HepG2 (cell line): ENCODE results near the gene TANC1. TPM values are rescaled to one million over a fixed set of nuclear protein-coding genes. Genes with fewer than 3 reads are reported as not detected.

Experiments used
- ATAC-seq: fragments of 200-7000 bp; cut with Tn5 transposase; 3 replicates; pipeline ENCODE4 v1.9.1; 2020; ENCODE audit warnings: mild to moderate bottlenecking, moderate library complexity
- BruUV-seq: library from RNA; stranded (reverse); fragments of 400-500 nt; replicated peaks from 2 replicates; lab custom pipeline; 2021; lab: Mats Ljungman, UMichigan
- CTCF ChIA-PET: fragments of 300-600 bp; formaldehyde crosslinking; extraction: SDS; loops from one replicate; lab custom pipeline; 2021; ENCODE audit warnings: low total read pairs, inconsistent platforms, low intra/inter-chr PET ratio; lab: Yijun Ruan, JAX
- POLR2A ChIA-PET: fragments of 350-600 bp; sonication (Branson Sonifier 250); formaldehyde crosslinking; loops from one replicate; lab custom pipeline; 2020; ENCODE audit warnings: antibody characterized with exemption, inconsistent platforms; lab: Yijun Ruan, JAX
- DNase-seq: peaks from one replicate; pipeline ENCODE4 v3.0.0-alpha.2; 2015; ENCODE audit warnings: low spot score
- FAIRE-seq: peaks from 3 replicates; lab custom pipeline; 2011; peaks lifted over from hg19 to GRCh38; lab: Jason Lieb, UNC
- H2AFZ ChIP-seq: one replicate; pipeline ENCODE4 v1.6.1; 2011; ENCODE audit warnings: low read length, inconsistent platforms
- H3K27ac ChIP-seq: fragments of 300-600 bp; 3 replicates; pipeline ENCODE4 v1.8.0; 2011; ENCODE audit warnings: mixed run types, mild to moderate bottlenecking, mixed read lengths, low read length, inconsistent platforms; ENCODE audit not compliant: insufficient read depth; ENCODE audit errors: extremely low read length
- H3K27me3 ChIP-seq, 2 experiments: fragments of 200-600 bp in 1 of 2; 2 replicates in 1 of 2; 3 replicates in 1 of 2; pipeline versions ENCODE4 v1.6.0 to v1.8.0; 2011; ENCODE audit warnings: low read length in 2 of 2, mild to moderate bottlenecking in 2 of 2, moderate library complexity in 2 of 2, inconsistent platforms in 1 of 2; ENCODE audit not compliant: insufficient read depth in 2 of 2, control insufficient read depth in 1 of 2
- H3K36me3 ChIP-seq, 2 experiments: fragments of 200-600 bp in 1 of 2; replicated peaks in 1 of 2; 2 replicates in 1 of 2; 3 replicates in 1 of 2; pipeline versions ENCODE4 v1.5.1 to v1.8.0; 2011; ENCODE audit warnings: low read length in 2 of 2, inconsistent platforms in 1 of 2; ENCODE audit not compliant: insufficient read depth in 2 of 2, control insufficient read depth in 1 of 2
- H3K4me1 ChIP-seq: 2 replicates; pipeline ENCODE4 v1.5.1; 2012; ENCODE audit warnings: low read length, inconsistent platforms; ENCODE audit not compliant: insufficient read depth
- H3K4me2 ChIP-seq: 2 replicates; pipeline ENCODE4 v1.6.0; 2011; ENCODE audit warnings: low read depth, low read length, inconsistent platforms
- H3K4me3 ChIP-seq, 3 experiments: fragments of 200-600 bp in 1 of 3; sonication (generic), shearing (Covaris generic) in 1 of 3; replicated peaks in 1 of 3; 2 replicates each; pipeline ENCODE4 v1.5.1; 2011 to 2016; ENCODE audit warnings: low read length in 3 of 3, inconsistent platforms in 2 of 3, low read depth in 2 of 3, mild to moderate bottlenecking in 2 of 3, control low read depth in 1 of 3, mixed read lengths in 1 of 3; ENCODE audit not compliant: insufficient read depth in 1 of 3
- H3K79me2 ChIP-seq: one replicate; pipeline ENCODE4 v1.6.1; 2011; ENCODE audit warnings: low read length, inconsistent platforms; ENCODE audit not compliant: insufficient read depth
- H3K9ac ChIP-seq: 2 replicates; pipeline ENCODE4 v1.6.0; 2011; ENCODE audit warnings: mild to moderate bottlenecking, low read depth, low read length, inconsistent platforms; ENCODE audit not compliant: insufficient read depth
- H3K9me3 ChIP-seq: 2 replicates; pipeline ENCODE4 v1.5.1; 2012; ENCODE audit warnings: mild to moderate bottlenecking, low read length
- H4K20me1 ChIP-seq: 2 replicates; pipeline ENCODE4 v1.6.0; 2011; ENCODE audit warnings: inconsistent platforms, mild to moderate bottlenecking, low read length, moderate library complexity; ENCODE audit not compliant: insufficient read depth
- ARNT2 ChIP-seq: sonication (generic); formaldehyde crosslinking; IDR thresholded peaks from 2 replicates; pipeline ENCODE4 v1.8.0; 2022; ENCODE audit warnings: mild to moderate bottlenecking, low read depth, missing genetic modification reagents, moderate library complexity
- ASH2L ChIP-seq: fragments of 300-600, 200-600 bp; sonication (generic); IDR thresholded peaks from 2 replicates; pipeline ENCODE4 v1.7.0; 2017; ENCODE audit warnings: low read depth, mild to moderate bottlenecking, moderate library complexity, mixed read lengths, low read length; ENCODE audit not compliant: insufficient read length
- EHMT2 ChIP-seq: fragments of 200-600 bp; sonication (generic); IDR thresholded peaks from 2 replicates; pipeline ENCODE4 v1.7.0; 2017; ENCODE audit warnings: antibody characterized with exemption, low read depth, low read length, borderline replicate concordance
- ELF4 ChIP-seq: sonication (generic); formaldehyde crosslinking; IDR thresholded peaks from 2 replicates; pipeline ENCODE4 v1.5.0; 2020; ENCODE audit warnings: missing genetic modification reagents, mild to moderate bottlenecking, moderate library complexity, borderline replicate concordance
- FOXA3 ChIP-seq: IDR thresholded peaks from 2 replicates; pipeline ENCODE4 v1.6.1; 2016; ENCODE audit warnings: missing genetic modification reagents, missing compliant biosample characterization
- FOXK2 ChIP-seq: fragments of 450-650 bp; IDR thresholded peaks from 2 replicates; pipeline ENCODE4 v1.6.1; 2016
- MTF1 ChIP-seq: sonication (generic); formaldehyde crosslinking; IDR thresholded peaks from 2 replicates; pipeline ENCODE4 v1.5.0; 2020; ENCODE audit warnings: missing genetic modification reagents
- SOX6 ChIP-seq, 2 experiments: fragments of 450-650 bp in 1 of 2; sonication (generic) in 1 of 2; formaldehyde crosslinking in 1 of 2; IDR thresholded peaks; 2 replicates each; pipeline versions ENCODE4 v1.4.0 to v1.6.1; 2017 to 2020; ENCODE audit warnings: antibody characterized with exemption in 1 of 2, mild to moderate bottlenecking in 1 of 2, missing genetic modification reagents in 1 of 2
- SRY ChIP-seq: sonication (generic); formaldehyde crosslinking; IDR thresholded peaks from 2 replicates; pipeline ENCODE4 v1.8.0; 2022; ENCODE audit warnings: mild to moderate bottlenecking, missing genetic modification reagents
- TBX3 ChIP-seq: fragments of 450-650 bp; IDR thresholded peaks from 2 replicates; pipeline ENCODE4 v1.6.1; 2017; ENCODE audit warnings: antibody characterized with exemption, mild to moderate bottlenecking, inconsistent platforms, borderline replicate concordance
- TSC22D2 ChIP-seq: sonication (generic); formaldehyde crosslinking; IDR thresholded peaks from 2 replicates; pipeline ENCODE4 v1.5.1; 2020; ENCODE audit warnings: missing genetic modification reagents, mild to moderate bottlenecking, borderline replicate concordance
- ZMAT3 ChIP-seq: sonication (generic); formaldehyde crosslinking; conservative IDR thresholded peaks from 2 replicates; pipeline ENCODE4 v1.7.0; 2021; ENCODE audit warnings: missing genetic modification reagents
- ZNF749 ChIP-seq: sonication (generic); formaldehyde crosslinking; IDR thresholded peaks from 2 replicates; pipeline ENCODE4 v1.8.0; 2022; ENCODE audit warnings: mild to moderate bottlenecking, missing genetic modification reagents, moderate library complexity, borderline replicate concordance
- WGBS: methylation state at CpG from one replicate; pipeline ENCODE4 v1.1.6; 2017; ENCODE audit warnings: low lambda C conversion rate; 5-methylcytosine and 5-hydroxymethylcytosine counted together
- in situ Hi-C: cut with HindIII; loops from 2 replicates; pipeline ENCODE4 v1.10.0; 2017; ENCODE audit warnings: low pct_unique_long_range_greater_than_20kb; ENCODE audit not compliant: extremely low pct_ligation_motif_present
- intact Hi-C: fragments of 100-400 bp; cut with micrococcal nuclease; formaldehyde crosslinking; loops from one replicate; pipeline ENCODE4 v1.10.0; 2022; ENCODE audit not compliant: unreplicated experiment
- polyA plus RNA-seq, 8 experiments: library from polyadenylated mRNA; depleted of rRNA in 3 of 8; stranded (reverse) in 7 of 8; unstranded in 1 of 8; fragments of >200 nt; fragmentation: Illumina TruSeq in 4 of 8; extraction: Trizol in 4 of 8; gene quantifications; 2 replicates each; pipeline versions ENCODE4 v1.2.1 to v1.2.3, GENCODE V29; 2011 to 2016; ENCODE audit warnings: low read depth in 4 of 8, missing spikeins in 1 of 8, mixed read lengths in 1 of 8; ENCODE audit not compliant: insufficient read depth in 1 of 8
- total RNA-seq, 5 experiments: library from RNA; depleted of rRNA; stranded (reverse); fragments of >200 nt; fragmentation: Illumina TruSeq; extraction: Trizol; gene quantifications; 2 replicates each; pipeline ENCODE4 v1.2.3, GENCODE V29; 2016; ENCODE audit warnings: low read depth in 1 of 5
- TF ChIP-seq, protein P1 (sequence below): sonication (generic); formaldehyde crosslinking; IDR thresholded peaks from 2 replicates; pipeline ENCODE4 v1.4.0; 2020; ENCODE audit warnings: missing genetic modification reagents, borderline replicate concordance
- TF ChIP-seq, protein P2 (sequence below): IDR thresholded peaks from 2 replicates; pipeline ENCODE4 v1.6.1; 2016; ENCODE audit warnings: missing compliant biosample characterization, missing genetic modification reagents, borderline replicate concordance
- TF ChIP-seq, protein P3 (sequence below): sonication (generic); formaldehyde crosslinking; IDR thresholded peaks from 2 replicates; pipeline ENCODE4 v1.4.0; 2020; ENCODE audit warnings: mild to moderate bottlenecking, missing genetic modification reagents
- TF ChIP-seq, protein P4 (sequence below): sonication (generic); formaldehyde crosslinking; IDR thresholded peaks from 2 replicates; pipeline ENCODE4 v1.4.0; 2020; ENCODE audit warnings: mild to moderate bottlenecking, missing genetic modification reagents

The TANC1 gene
- total and polyA plus RNA-seq, 2 of the 13 experiments (the other 11 are each of a cell fraction or from before 2014, with no cell fraction given) = 2.3 to 5.6 TPM

DNA sequence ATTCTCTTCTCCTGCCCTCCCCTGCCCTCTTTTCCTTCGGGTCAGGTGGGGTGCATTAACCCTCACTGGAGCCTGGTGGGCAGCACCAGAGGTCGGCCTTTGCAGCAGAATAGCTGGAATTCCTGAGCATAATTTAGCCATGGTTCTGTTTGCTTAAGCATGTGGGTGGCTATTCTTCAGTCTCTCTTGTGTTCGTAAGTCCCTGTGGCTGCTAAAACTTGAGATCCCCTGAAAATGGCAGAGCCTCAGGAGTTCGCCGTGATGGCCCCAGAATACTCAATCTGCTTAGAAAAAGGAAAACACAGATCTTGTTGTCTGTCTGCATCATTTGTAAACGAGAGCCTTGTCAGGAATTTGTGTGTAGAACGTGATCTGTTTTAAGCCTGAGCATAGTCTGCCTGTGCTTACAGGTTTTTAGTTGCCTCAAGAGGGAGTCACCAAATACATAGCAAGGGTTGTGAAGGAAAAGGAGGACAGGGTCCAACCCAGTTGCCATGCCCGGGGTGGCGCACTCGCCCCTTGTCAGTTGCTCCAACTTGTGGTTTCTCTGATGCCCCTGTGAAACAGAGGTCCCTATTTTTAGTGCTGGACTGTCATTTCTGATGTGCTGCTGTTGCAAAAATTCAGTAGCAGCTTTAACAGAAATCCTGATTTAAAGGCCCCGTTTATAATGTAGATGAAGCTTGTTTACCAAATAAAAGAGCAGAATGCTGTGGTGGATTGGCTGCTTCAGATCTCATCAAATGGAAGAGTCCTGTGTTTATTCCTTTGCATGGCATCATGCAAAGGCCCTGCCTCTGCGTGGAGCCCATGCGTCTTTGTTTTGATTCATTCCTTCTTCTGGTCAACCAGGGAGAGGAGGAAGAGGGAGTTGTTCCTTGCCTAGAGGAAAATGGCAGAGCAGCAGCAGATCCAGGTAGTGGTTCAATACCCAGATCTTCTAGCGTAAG lies 243.3 kb downstream of the TANC1 start:
- in situ Hi-C loops (no loop called here), intact Hi-C loops (no loop called here)
- Histone ChIP-seq H3K4me3 (peak overlapping the region in 2 of 3 experiments; percentile 21 to 26; a peak in 2 of 6 replicates), H3K36me3 (no peaks in the 10 kb centered on the region), H3K9me3 (no peaks in the 10 kb centered on the region), H2AFZ (peak overlapping the region; percentile 34), H3K27ac (peak overlapping the region; percentile 26), H3K79me2 (no peaks in the 10 kb centered on the region), H4K20me1 (no peaks in the 10 kb centered on the region), H3K4me2 (peak overlapping the region; percentile 73), H3K9ac (no peak overlapping the region), H3K27me3 (no peaks in the 10 kb centered on the region), H3K4me1 (peaks cover 16% of the 10 kb centered on the region)
- ATAC-seq (peak; percentile 90), FAIRE-seq (peak; percentile 92), DNase-seq (peak; percentile 67)
- 28% methylated on average over 14 of the region's 14 CpGs for WGBS
- no TSS peak for BruUV-seq
- CTCF ChIA-PET = no interaction called here
- POLR2A ChIA-PET = no interaction called here
- TF ChIP-seq ASH2L (peak; percentile 47), ZMAT3 (CRISPR knock-in tag) (0 out of 2 replicates have a peak, but pooled peaks have one; percentile 31), SRY (CRISPR knock-in tag) (no peak), SOX6 (IDR thresholded peaks at IDR 0.05) (no peak), SOX6 (CRISPR knock-in tag; IDR thresholded peaks at IDR 0.05) (peak; percentile 3), ARNT2 (CRISPR knock-in tag) (no peak), EHMT2 (no peak; the same call in 1 of the 2 replicates), FOXK2 (no peak), TSC22D2 (no peak), MTF1 (CRISPR knock-in tag) (no peak), ZNF749 (no peak), ELF4 (CRISPR knock-in tag) (no peak), FOXA3 (CRISPR knock-in tag) (0 out of 2 replicates have a peak, but pooled peaks have one; percentile 23), TBX3 (no peak)
- TF ChIP-seq, protein P1, sequence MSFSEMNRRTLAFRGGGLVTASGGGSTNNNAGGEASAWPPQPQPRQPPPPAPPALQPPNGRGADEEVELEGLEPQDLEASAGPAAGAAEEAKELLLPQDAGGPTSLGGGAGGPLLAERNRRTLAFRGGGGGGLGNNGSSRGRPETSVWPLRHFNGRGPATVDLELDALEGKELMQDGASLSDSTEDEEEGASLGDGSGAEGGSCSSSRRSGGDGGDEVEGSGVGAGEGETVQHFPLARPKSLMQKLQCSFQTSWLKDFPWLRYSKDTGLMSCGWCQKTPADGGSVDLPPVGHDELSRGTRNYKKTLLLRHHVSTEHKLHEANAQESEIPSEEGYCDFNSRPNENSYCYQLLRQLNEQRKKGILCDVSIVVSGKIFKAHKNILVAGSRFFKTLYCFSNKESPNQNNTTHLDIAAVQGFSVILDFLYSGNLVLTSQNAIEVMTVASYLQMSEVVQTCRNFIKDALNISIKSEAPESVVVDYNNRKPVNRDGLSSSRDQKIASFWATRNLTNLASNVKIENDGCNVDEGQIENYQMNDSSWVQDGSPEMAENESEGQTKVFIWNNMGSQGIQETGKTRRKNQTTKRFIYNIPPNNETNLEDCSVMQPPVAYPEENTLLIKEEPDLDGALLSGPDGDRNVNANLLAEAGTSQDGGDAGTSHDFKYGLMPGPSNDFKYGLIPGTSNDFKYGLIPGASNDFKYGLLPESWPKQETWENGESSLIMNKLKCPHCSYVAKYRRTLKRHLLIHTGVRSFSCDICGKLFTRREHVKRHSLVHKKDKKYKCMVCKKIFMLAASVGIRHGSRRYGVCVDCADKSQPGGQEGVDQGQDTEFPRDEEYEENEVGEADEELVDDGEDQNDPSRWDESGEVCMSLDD (CRISPR knock-in tag) = 0 out of 2 replicates have a peak, but pooled peaks have one; percentile 30
- TF ChIP-seq, protein P2, sequence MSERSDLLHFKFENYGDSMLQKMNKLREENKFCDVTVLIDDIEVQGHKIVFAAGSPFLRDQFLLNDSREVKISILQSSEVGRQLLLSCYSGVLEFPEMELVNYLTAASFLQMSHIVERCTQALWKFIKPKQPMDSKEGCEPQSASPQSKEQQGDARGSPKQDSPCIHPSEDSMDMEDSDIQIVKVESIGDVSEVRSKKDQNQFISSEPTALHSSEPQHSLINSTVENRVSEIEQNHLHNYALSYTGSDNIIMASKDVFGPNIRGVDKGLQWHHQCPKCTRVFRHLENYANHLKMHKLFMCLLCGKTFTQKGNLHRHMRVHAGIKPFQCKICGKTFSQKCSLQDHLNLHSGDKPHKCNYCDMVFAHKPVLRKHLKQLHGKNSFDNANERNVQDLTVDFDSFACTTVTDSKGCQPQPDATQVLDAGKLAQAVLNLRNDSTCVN (CRISPR knock-in tag) = no peak
- TF ChIP-seq, protein P3, sequence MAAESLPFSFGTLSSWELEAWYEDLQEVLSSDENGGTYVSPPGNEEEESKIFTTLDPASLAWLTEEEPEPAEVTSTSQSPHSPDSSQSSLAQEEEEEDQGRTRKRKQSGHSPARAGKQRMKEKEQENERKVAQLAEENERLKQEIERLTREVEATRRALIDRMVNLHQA (CRISPR knock-in tag) = no peak
- TF ChIP-seq, protein P4, sequence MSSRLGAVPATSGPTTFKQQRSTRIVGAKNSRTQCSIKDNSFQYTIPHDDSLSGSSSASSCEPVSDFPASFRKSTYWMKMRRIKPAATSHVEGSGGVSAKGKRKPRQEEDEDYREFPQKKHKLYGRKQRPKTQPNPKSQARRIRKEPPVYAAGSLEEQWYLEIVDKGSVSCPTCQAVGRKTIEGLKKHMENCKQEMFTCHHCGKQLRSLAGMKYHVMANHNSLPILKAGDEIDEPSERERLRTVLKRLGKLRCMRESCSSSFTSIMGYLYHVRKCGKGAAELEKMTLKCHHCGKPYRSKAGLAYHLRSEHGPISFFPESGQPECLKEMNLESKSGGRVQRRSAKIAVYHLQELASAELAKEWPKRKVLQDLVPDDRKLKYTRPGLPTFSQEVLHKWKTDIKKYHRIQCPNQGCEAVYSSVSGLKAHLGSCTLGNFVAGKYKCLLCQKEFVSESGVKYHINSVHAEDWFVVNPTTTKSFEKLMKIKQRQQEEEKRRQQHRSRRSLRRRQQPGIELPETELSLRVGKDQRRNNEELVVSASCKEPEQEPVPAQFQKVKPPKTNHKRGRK (CRISPR knock-in tag) = no peak
